Activated CD4-positive, alpha-beta T cell treated with anti-CD3 and anti-CD28 coated beads, Interleukin-2, amount 10 ng/mL, durations not matched to agents 24 days and 14 days (primary cell): ENCODE measurements around the gene COBL. TPM values are rescaled to one million over a fixed set of nuclear protein-coding genes. Genes with fewer than 3 reads are reported as not detected.

Experiments used
- DNase-seq: peaks from one replicate; pipeline ENCODE4 v3.0.0; 2022
- H3K27ac Mint-ChIP-seq: one replicate; pipeline ENCODE4 v1.8.0; 2022; ENCODE audit warnings: mild to moderate bottlenecking, mixed read lengths
- H3K27me3 Mint-ChIP-seq: one replicate; pipeline ENCODE4 v1.8.0; 2022; ENCODE audit warnings: mixed read lengths
- H3K36me3 Mint-ChIP-seq: one replicate; pipeline ENCODE4 v1.8.0; 2022; ENCODE audit warnings: low read depth, mild to moderate bottlenecking, mixed read lengths
- H3K4me1 Mint-ChIP-seq: one replicate; pipeline ENCODE4 v1.8.0; 2021; ENCODE audit warnings: mixed read lengths
- H3K4me3 Mint-ChIP-seq: one replicate; pipeline ENCODE4 v1.8.0; 2022; ENCODE audit warnings: mild to moderate bottlenecking, moderate library complexity, mixed read lengths
- H3K9me3 Mint-ChIP-seq: one replicate; pipeline ENCODE4 v1.8.0; 2021; ENCODE audit warnings: mixed read lengths
- intact Hi-C: fragments of 100-400 bp; cut with micrococcal nuclease; formaldehyde crosslinking; loops from one replicate; pipeline ENCODE4 v1.15.1; 2023
- total RNA-seq: library from RNA; stranded (reverse); gene quantifications from 2 replicates; pipeline ENCODE4 v1.2.3, GENCODE V29; 2022

The COBL gene
- total RNA-seq, 1 donor from 2014 or later: not detected

- Mint-ChIP-seq H3K27ac (no peak overlapping the region), H3K9me3 (no peaks in the 10 kb centered on the region), H3K4me1 (peaks cover 17% of the 10 kb centered on the region), H3K4me3 (no peak overlapping the region), H3K36me3 (no peaks in the 10 kb centered on the region), H3K27me3 (peaks cover 12% of the 10 kb centered on the region)
- DNase-seq: no peak
- intact Hi-C loops: loop anchor here (5.0 kb wide), 3 partner anchors 442 to 672 kb away; no protein-coding TSS in a partner anchor
Measured at GRCh38 chr7:51139796-51140195, 176.8 kb downstream of the COBL start.

DNA sequence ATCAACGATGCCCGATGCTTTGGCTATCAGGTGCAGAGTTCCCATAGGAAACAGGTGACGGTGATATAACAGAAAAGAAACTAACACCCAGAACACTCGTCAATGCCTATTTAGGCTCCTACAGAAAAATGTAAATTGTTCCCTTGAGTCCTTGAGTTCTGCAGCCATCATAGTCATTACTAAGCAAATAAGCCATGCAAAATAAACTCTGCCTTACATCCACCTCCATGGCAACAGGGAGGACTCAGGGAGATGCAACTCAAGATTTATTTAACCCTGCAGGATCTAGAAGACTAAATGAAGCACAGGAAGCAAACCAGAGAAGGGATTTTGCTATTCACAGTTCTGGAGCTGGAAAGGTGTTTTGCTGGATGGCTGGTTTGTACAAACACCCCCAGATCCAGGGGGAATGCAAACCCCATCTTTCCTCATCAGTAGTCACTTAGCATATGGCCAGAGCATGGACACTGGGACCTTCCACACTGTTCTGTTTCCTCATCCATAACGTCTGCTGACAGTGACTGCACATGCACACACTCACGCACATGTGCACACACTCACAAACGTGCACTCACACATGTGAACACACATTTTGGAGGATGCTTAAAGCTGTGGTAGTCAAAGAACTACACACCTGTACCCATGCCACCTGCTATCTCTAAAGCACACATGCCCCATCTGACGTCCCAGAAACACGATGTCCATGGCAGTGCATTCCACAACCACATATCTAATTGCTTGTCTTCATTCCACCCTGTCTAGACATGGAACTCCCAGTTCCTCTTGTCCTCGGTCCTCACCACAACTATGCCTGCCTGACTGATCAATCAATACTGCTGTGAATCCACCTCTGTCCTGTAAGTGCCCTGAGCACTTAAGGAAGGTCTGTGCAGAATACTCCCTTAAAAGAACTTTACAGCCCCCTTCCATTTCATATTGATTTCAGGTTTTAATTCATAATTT is 178.2 kb downstream of the COBL start:
- peaks cover 10% of the 10 kb centered on the region for H3K27me3 Mint-ChIP-seq
- peaks cover 17% of the 10 kb centered on the region for H3K4me1 Mint-ChIP-seq
- H3K36me3 Mint-ChIP-seq: no peaks in the 10 kb centered on the region
- DNase-seq: no peak
- no peaks in the 10 kb centered on the region for H3K9me3 Mint-ChIP-seq
- intact Hi-C loops: no loop called here
- H3K4me3 Mint-ChIP-seq: no peak overlapping the region
- no peak overlapping the region for H3K27ac Mint-ChIP-seq

DNA sequence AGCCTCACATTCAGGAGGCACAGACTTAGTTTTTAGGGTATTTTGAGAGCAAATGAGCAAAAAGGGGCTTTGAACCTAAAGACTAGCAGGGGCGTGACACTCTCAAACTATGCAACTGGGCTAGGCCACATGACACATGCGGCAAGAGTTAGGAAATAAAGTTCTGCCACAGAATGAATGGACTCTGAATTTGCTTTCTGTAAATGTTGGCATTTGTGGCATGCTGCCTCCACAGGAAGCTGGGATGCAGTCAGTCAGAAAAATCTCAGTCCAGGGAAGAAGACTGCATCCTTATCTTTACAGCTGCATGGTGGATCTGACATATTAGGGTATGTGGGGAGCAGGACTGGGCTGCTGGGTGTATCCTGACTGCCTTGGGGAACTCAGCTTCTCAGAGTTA is 181.0 kb downstream of the COBL start:
- DNase-seq: no peak
- intact Hi-C loops: no loop called here
- H3K4me1 Mint-ChIP-seq: peaks cover 9% of the 10 kb centered on the region
- H3K27ac Mint-ChIP-seq: no peak overlapping the region
- H3K36me3 Mint-ChIP-seq: no peaks in the 10 kb centered on the region
- H3K4me3 Mint-ChIP-seq: no peak overlapping the region
- H3K27me3 Mint-ChIP-seq: no peaks in the 10 kb centered on the region
- peaks cover 8% of the 10 kb centered on the region for H3K9me3 Mint-ChIP-seq

GRCh38 chr7:51134013-51134441 is 182.6 kb downstream of the COBL start:
- peaks cover 8% of the 10 kb centered on the region for H3K9me3 Mint-ChIP-seq
- H3K4me1 Mint-ChIP-seq: no peaks in the 10 kb centered on the region
- no peaks in the 10 kb centered on the region for H3K27me3 Mint-ChIP-seq
- intact Hi-C loops: no loop called here
- H3K36me3 Mint-ChIP-seq: no peaks in the 10 kb centered on the region
- no peak for DNase-seq
- H3K4me3 Mint-ChIP-seq: no peak overlapping the region
- no peak overlapping the region for H3K27ac Mint-ChIP-seq

DNA sequence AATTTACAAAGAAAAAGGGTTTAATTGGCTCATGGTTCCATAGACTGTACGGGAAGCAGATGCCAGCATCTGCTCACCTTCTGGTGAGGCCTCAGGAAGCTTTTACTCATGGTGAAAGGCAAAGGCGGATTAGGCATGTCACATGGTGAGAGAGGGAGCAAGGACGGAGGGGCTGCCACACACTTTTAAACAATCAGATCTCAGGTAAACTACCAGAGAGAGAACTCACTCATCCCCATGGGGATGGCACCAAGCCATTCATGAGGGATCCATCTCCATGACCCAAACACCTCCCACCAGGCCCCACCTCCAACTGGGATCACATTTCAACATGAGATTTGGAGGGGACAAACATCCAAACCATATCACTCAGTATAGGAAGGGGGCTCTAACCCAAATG is 183.9 kb downstream of the COBL start:
- no peak overlapping the region for H3K27ac Mint-ChIP-seq
- intact Hi-C loops: no loop called here
- H3K27me3 Mint-ChIP-seq: no peaks in the 10 kb centered on the region
- peaks cover 8% of the 10 kb centered on the region for H3K9me3 Mint-ChIP-seq
- H3K36me3 Mint-ChIP-seq: no peaks in the 10 kb centered on the region
- H3K4me3 Mint-ChIP-seq: no peak overlapping the region
- no peak for DNase-seq
- no peaks in the 10 kb centered on the region for H3K4me1 Mint-ChIP-seq

- no peaks in the 10 kb centered on the region for H3K36me3 Mint-ChIP-seq
- H3K9me3 Mint-ChIP-seq: peaks cover 8% of the 10 kb centered on the region
- no peak overlapping the region for H3K4me3 Mint-ChIP-seq
- DNase-seq: no peak
- H3K4me1 Mint-ChIP-seq: no peaks in the 10 kb centered on the region
- H3K27me3 Mint-ChIP-seq: no peaks in the 10 kb centered on the region
- H3K27ac Mint-ChIP-seq: no peak overlapping the region
- intact Hi-C loops: no loop called here
Measured at GRCh38 chr7:51129527-51130472, 186.8 kb downstream of the COBL start.

GRCh38 chr7:51128545-51129435 is 187.8 kb downstream of the COBL start:
- no peaks in the 10 kb centered on the region for H3K27me3 Mint-ChIP-seq

DNA sequence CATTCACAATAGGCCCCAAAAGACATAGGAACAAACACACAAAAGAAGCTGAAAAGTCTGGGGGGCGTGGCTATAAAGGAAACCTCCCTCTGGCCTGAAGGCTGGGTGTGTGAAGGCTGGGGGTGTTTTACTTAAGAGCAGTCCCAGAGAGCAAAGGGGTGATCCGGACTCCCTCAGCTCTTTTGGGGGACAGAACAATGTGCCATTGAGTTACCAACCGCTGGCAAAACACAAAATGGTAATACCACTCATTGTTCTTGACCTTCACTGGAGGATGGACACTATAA is 189.0 kb downstream of the COBL start:
- H3K9me3 Mint-ChIP-seq: peaks cover 5% of the 10 kb centered on the region
- H3K4me1 Mint-ChIP-seq: peaks cover 6% of the 10 kb centered on the region
- no peak for DNase-seq
- intact Hi-C loops: no loop called here
- no peaks in the 10 kb centered on the region for H3K36me3 Mint-ChIP-seq
- H3K27me3 Mint-ChIP-seq: no peaks in the 10 kb centered on the region
- H3K4me3 Mint-ChIP-seq: no peak overlapping the region
- H3K27ac Mint-ChIP-seq: no peak overlapping the region

More at GRCh38 chr7:51128545-51129435, 187.8 kb downstream of the COBL start:
- intact Hi-C loops: no loop called here
- no peak for DNase-seq
- Mint-ChIP-seq H3K36me3 (no peaks in the 10 kb centered on the region), H3K27ac (no peak overlapping the region), H3K4me1 (peaks cover under 1% of the 10 kb centered on the region), H3K9me3 (peaks cover 8% of the 10 kb centered on the region), H3K4me3 (no peak overlapping the region)

GRCh38 chr7:51126813-51127617 is 189.6 kb downstream of the COBL start:
- Mint-ChIP-seq H3K27me3 (no peaks in the 10 kb centered on the region), H3K27ac (no peak overlapping the region), H3K9me3 (no peaks in the 10 kb centered on the region), H3K4me1 (peaks cover 11% of the 10 kb centered on the region), H3K36me3 (no peaks in the 10 kb centered on the region), H3K4me3 (no peak overlapping the region)
- intact Hi-C loops: no loop called here
- no peak for DNase-seq

DNA sequence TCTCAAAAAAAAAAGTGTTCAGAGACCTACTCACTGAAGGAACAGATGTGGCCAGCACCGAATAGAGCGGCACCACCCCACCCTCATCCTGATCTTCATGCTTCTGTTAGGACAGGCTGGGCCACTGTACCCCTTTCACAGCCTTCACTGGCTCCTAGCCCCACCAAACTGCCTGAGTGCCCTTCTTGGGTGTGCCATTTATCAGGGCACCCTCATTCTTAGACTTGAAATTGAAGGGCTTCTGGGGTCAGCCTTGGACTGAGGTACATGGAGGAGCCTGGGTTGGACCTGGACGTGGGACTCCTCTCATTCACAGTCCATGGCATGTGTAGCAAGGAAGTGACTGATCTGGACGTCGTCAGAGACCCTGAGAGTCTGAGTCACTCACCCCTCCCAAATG is 190.3 kb downstream of the COBL start:
- no peaks in the 10 kb centered on the region for H3K27me3 Mint-ChIP-seq
- no peaks in the 10 kb centered on the region for H3K36me3 Mint-ChIP-seq
- H3K9me3 Mint-ChIP-seq: no peaks in the 10 kb centered on the region
- intact Hi-C loops: no loop called here
- H3K4me3 Mint-ChIP-seq: no peak overlapping the region
- DNase-seq: no peak
- peaks cover 18% of the 10 kb centered on the region for H3K4me1 Mint-ChIP-seq
- no peak overlapping the region for H3K27ac Mint-ChIP-seq

GRCh38 chr7:51124321-51124720 is 192.3 kb downstream of the COBL start:
- Mint-ChIP-seq H3K27ac (no peak overlapping the region), H3K4me3 (no peak overlapping the region), H3K36me3 (peaks cover 2% of the 10 kb centered on the region), H3K9me3 (peaks cover 4% of the 10 kb centered on the region), H3K4me1 (peaks cover 27% of the 10 kb centered on the region), H3K27me3 (no peaks in the 10 kb centered on the region)
- intact Hi-C loops: loop anchor here (5.0 kb wide), 3 partner anchors 47 to 677 kb away; no protein-coding TSS in a partner anchor
- DNase-seq: no peak

DNA sequence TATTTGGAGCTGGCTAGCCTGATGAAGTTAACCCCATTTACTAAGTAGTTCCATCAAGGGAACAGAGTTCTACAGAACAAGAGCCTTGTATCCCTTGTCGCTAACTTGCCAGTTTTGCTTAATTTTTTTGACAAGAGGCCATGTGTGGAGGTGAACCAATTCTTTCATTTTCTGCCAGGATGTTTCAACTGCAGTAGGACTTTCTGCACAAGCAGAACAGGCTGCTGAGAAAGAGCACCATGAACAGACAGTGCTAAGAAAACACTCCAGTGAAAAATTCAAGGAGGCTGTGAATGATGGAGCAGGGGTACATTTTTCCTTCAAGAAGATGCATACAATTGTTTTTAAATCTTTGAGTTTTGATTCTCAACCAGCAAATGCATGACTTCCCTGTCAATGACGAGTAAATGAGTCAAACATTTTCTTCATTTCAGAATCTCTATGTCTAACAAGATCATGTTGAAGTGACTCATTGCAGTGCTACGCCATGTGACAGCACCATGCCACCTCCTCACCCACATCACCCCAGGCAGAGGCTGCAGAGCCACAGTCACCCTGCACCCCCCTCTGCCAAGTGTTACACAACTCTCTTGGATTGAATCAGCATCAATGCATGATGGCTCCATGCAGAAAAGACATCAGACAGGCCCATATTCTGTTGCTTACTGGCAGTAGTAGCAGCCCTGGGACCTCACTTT is 193.1 kb downstream of the COBL start:
- Mint-ChIP-seq H3K36me3 (peaks cover 2% of the 10 kb centered on the region), H3K27me3 (no peaks in the 10 kb centered on the region), H3K27ac (peak overlapping the region; percentile 78), H3K4me1 (peaks cover 27% of the 10 kb centered on the region), H3K9me3 (peaks cover 4% of the 10 kb centered on the region), H3K4me3 (no peak overlapping the region)
- intact Hi-C loops: loop anchor here (1.0 to 5.0 kb wide), 5 partner anchors 46 to 927 kb away; no protein-coding TSS in a partner anchor
- peak; percentile 81 for DNase-seq
